ENCODE measurements around the gene PPP2R3C. TPM values are rescaled to one million over a fixed set of nuclear protein-coding genes. Genes with fewer than 3 reads are reported as not detected.

The PPP2R3C gene
- total and polyA plus RNA-seq, 2 of the 13 experiments (the other 11 are each of a cell fraction or from before 2014, with no cell fraction given), result 63.4 to 102 TPM

GRCh38 chr14:35158951-35159653 lies 37.3 kb upstream of the PPP2R3C start (continued):
- TF ChIP-seq ZBTB37 (CRISPR knock-in tag; IDR thresholded peaks at IDR 0.05), result 0 out of 2 replicates have a peak, but pooled peaks have one; percentile 20
- no peak for TF ChIP-seq SOX6 (IDR thresholded peaks at IDR 0.05)
- peak; percentile 87 for TF ChIP-seq SOX6 (CRISPR knock-in tag; IDR thresholded peaks at IDR 0.05)
- TF ChIP-seq XBP1 (CRISPR knock-in tag; IDR thresholded peaks at IDR 0.05), result no peak
- peak; percentile 14; the same call in 1 of the 2 replicates for TF ChIP-seq MIER3 (CRISPR knock-in tag; IDR thresholded peaks at IDR 0.05; ENCODE audit: borderline replicate concordance)
- TF ChIP-seq ZNF615 (CRISPR knock-in tag; IDR thresholded peaks at IDR 0.05; ENCODE audit: borderline replicate concordance), result 0 out of 2 replicates have a peak, but pooled peaks have one; percentile 68
- TF ChIP-seq ISL2 (CRISPR knock-in tag; IDR thresholded peaks at IDR 0.05), result 0 out of 2 replicates have a peak, but pooled peaks have one; percentile 35
- TF ChIP-seq ZNF7 (CRISPR knock-in tag; IDR thresholded peaks at IDR 0.05), result no peak
- TF ChIP-seq FOXP1 (IDR thresholded peaks at IDR 0.05), result no peak; the same call in 1 of the 2 replicates
- peak; percentile 76 for TF ChIP-seq FOXP1 (CRISPR knock-in tag; IDR thresholded peaks at IDR 0.05)
- TF ChIP-seq MBD4 (IDR thresholded peaks at IDR 0.05; ENCODE audit: borderline replicate concordance, low read length), result no peak
- peak; percentile 52; the same call in 1 of the 2 replicates for TF ChIP-seq SOX13 (IDR thresholded peaks at IDR 0.05)
- TF ChIP-seq SOX13 (CRISPR knock-in tag; conservative IDR thresholded peaks at IDR 0.05 in 1 of 2, IDR thresholded peaks at IDR 0.05 in 1 of 2), result peak in 1 of 2 experiments; percentile 95; a peak in 3 of 4 replicates
- TF ChIP-seq SKI (IDR thresholded peaks at IDR 0.05; ENCODE audit: partially characterized antibody), result peak; percentile 70
- TF ChIP-seq ZFYVE20 (CRISPR knock-in tag; IDR thresholded peaks at IDR 0.05; ENCODE audit: borderline replicate concordance, low read depth), result no peak; the same call in 1 of the 2 replicates
- no peak for TF ChIP-seq TEAD2 (CRISPR knock-in tag; IDR thresholded peaks at IDR 0.05)
- TF ChIP-seq, protein P1, sequence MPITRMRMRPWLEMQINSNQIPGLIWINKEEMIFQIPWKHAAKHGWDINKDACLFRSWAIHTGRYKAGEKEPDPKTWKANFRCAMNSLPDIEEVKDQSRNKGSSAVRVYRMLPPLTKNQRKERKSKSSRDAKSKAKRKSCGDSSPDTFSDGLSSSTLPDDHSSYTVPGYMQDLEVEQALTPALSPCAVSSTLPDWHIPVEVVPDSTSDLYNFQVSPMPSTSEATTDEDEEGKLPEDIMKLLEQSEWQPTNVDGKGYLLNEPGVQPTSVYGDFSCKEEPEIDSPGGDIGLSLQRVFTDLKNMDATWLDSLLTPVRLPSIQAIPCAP (CRISPR knock-in tag; IDR thresholded peaks at IDR 0.05; ENCODE audit: low read depth), result no peak
- peak; percentile 76 for TF ChIP-seq TCF7 (IDR thresholded peaks at IDR 0.05; ENCODE audit: low read depth)
- no peak for TF ChIP-seq MAFK (conservative IDR thresholded peaks at IDR 0.05 in 1 of 2, IDR thresholded peaks at IDR 0.05 in 1 of 2; ENCODE audit: low read length in 2 of 2)
- peak; percentile 20; the same call in 1 of the 2 replicates for TF ChIP-seq THRA (CRISPR knock-in tag; IDR thresholded peaks at IDR 0.05; ENCODE audit: borderline replicate concordance)
- TF ChIP-seq, protein P2, sequence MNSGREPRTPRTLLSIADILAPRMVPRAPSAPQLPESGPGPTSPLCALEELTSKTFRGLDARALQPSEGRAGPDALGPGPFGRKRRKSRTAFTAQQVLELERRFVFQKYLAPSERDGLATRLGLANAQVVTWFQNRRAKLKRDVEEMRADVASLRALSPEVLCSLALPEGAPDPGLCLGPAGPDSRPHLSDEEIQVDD (CRISPR knock-in tag; IDR thresholded peaks at IDR 0.05; ENCODE audit: borderline replicate concordance), result no peak
- peak; percentile 42; the same call in 1 of the 2 replicates for TF ChIP-seq KAT7 (CRISPR knock-in tag; IDR thresholded peaks at IDR 0.05; ENCODE audit: borderline replicate concordance)
- TF ChIP-seq ZNF652 (CRISPR knock-in tag; IDR thresholded peaks at IDR 0.05; ENCODE audit: borderline replicate concordance, low read depth), result peak; percentile 17; the same call in 1 of the 2 replicates
